Measurements from ENCODE around the gene SBK3. TPM values are rescaled to one million over a fixed set of nuclear protein-coding genes. Genes with fewer than 3 reads are reported as not detected.

SBK3 gene
- total RNA-seq, 2 donors from 2014 or later: 0.48 to 1.4 TPM

- TF ChIP-seq, protein P1, sequence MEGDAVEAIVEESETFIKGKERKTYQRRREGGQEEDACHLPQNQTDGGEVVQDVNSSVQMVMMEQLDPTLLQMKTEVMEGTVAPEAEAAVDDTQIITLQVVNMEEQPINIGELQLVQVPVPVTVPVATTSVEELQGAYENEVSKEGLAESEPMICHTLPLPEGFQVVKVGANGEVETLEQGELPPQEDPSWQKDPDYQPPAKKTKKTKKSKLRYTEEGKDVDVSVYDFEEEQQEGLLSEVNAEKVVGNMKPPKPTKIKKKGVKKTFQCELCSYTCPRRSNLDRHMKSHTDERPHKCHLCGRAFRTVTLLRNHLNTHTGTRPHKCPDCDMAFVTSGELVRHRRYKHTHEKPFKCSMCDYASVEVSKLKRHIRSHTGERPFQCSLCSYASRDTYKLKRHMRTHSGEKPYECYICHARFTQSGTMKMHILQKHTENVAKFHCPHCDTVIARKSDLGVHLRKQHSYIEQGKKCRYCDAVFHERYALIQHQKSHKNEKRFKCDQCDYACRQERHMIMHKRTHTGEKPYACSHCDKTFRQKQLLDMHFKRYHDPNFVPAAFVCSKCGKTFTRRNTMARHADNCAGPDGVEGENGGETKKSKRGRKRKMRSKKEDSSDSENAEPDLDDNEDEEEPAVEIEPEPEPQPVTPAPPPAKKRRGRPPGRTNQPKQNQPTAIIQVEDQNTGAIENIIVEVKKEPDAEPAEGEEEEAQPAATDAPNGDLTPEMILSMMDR (conservative IDR thresholded peaks at IDR 0.05): peak; percentile 100
- Mint-ChIP-seq H3K27me3 (ENCODE audit: insufficient read depth) (peaks cover 80% of the 10 kb centered on the region), H3K4me3 (peak overlapping the region; percentile 28), H3K9me3 (peaks cover 14% of the 10 kb centered on the region), H3K36me3 (ENCODE audit: low read depth) (no peaks in the 10 kb centered on the region), H3K4me1 (no peaks in the 10 kb centered on the region), H3K27ac (no peak overlapping the region)
- Histone ChIP-seq H3K27ac (ENCODE audit: low read depth, low read length) (no peak overlapping the region), H3K4me3 (ENCODE audit: low read length) (peak overlapping the region; percentile 67), H3K9ac (ENCODE audit: extremely low read depth, low read length, poor library complexity, severe bottlenecking) (no peak overlapping the region), H3K27me3 (ENCODE audit: control insufficient read depth, insufficient read depth, low read length, poor library complexity, severe bottlenecking) (peaks cover 19% of the 10 kb centered on the region), H3K9me3 (ENCODE audit: control insufficient read depth, low read length) (peaks cover 6% of the 10 kb centered on the region), H3K36me3 (ENCODE audit: control insufficient read depth, insufficient read depth, low read length) (no peaks in the 10 kb centered on the region), H3K4me1 (ENCODE audit: control insufficient read depth, insufficient read depth, low read length) (no peaks in the 10 kb centered on the region)
- DNase-seq: peak; percentile 98
- 30 to 32% methylated on average over 24 to 64 of the region's 64 CpGs for WGBS, 2 experiments (ENCODE audit: insufficient coverage in 1 of 2, insufficient read length in 1 of 2)
Measured at GRCh38 chr19:55503502-55504251, 41.7 kb downstream of the SBK3 start.

GRCh38 chr19:55503157-55503501 lies 42.2 kb downstream of the SBK3 start:
- peaks cover 81% of the 10 kb centered on the region for H3K27me3 Mint-ChIP-seq (ENCODE audit: insufficient read depth)
- Histone ChIP-seq H3K36me3 (ENCODE audit: control insufficient read depth, insufficient read depth, low read length) (no peaks in the 10 kb centered on the region), H3K27me3 (ENCODE audit: control insufficient read depth, insufficient read depth, low read length, poor library complexity, severe bottlenecking) (peaks cover 19% of the 10 kb centered on the region)

DNA sequence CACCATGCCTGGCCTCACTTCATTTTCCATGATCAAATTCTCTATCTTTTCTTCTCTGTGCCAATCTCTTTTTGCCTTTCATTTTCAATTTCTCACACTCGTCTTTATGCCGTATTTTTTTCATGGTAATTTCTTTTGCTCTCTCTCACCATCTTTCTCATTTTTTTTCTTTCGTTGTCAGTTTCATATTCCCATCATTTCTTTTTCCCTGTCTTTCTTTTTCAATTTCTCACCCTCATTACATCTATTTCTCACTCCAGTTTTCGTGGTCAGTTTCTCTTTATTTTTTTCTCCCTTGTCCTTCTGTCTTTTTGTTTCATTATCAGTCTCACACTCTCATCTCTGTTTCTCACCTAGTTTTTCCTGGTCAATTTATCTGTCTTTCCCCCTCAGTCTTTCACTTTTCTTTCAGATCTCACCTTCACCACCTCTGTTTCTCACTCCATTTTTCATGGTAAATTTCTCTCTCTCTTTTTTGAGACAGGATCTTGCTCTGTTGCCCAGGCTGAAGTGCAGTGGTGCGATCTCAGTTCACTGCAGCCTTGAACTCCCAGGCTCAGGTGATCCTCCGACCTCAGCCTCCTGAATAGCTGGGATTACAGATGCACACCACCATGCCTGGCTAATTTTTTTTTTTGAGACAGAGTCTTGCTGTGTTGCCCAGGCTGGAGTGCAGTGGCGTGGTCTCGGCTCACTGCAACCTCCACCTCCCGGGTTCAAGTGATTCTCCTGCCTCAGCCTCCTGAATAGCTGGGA lies 43.0 kb downstream of the SBK3 start:
- TF ChIP-seq, protein P1 (conservative IDR thresholded peaks at IDR 0.05): no peak
- H3K4me1 Mint-ChIP-seq: no peaks in the 10 kb centered on the region
- no peak overlapping the region for H3K27ac ChIP-seq (ENCODE audit: low read depth, low read length)
- H3K9me3 Mint-ChIP-seq: peaks cover 14% of the 10 kb centered on the region
- no peaks in the 10 kb centered on the region for H3K36me3 Mint-ChIP-seq (ENCODE audit: low read depth)
- 87 to 88% methylated on average over 6 to 9 of the region's 9 CpGs for WGBS, 2 experiments (ENCODE audit: insufficient coverage in 1 of 2, insufficient read length in 1 of 2)
- no peak overlapping the region for H3K27ac Mint-ChIP-seq
- no peak overlapping the region for H3K4me3 Mint-ChIP-seq
- H3K9ac ChIP-seq (ENCODE audit: extremely low read depth, low read length, poor library complexity, severe bottlenecking): no peak overlapping the region
- H3K27me3 ChIP-seq (ENCODE audit: control insufficient read depth, insufficient read depth, low read length, poor library complexity, severe bottlenecking): peaks cover 19% of the 10 kb centered on the region
- no peaks in the 10 kb centered on the region for H3K4me1 ChIP-seq (ENCODE audit: control insufficient read depth, insufficient read depth, low read length)
- no peak for DNase-seq
- no peaks in the 10 kb centered on the region for H3K36me3 ChIP-seq (ENCODE audit: control insufficient read depth, insufficient read depth, low read length)
- peaks cover 6% of the 10 kb centered on the region for H3K9me3 ChIP-seq (ENCODE audit: control insufficient read depth, low read length)
- no peak overlapping the region for H3K4me3 ChIP-seq (ENCODE audit: low read length)
- peaks cover 80% of the 10 kb centered on the region for H3K27me3 Mint-ChIP-seq (ENCODE audit: insufficient read depth)

More at GRCh38 chr19:55503157-55503501, 42.2 kb downstream of the SBK3 start:
- H3K4me3 Mint-ChIP-seq: no peak overlapping the region
- no peak overlapping the region for H3K4me3 ChIP-seq (ENCODE audit: low read length)
- TF ChIP-seq, protein P1 (conservative IDR thresholded peaks at IDR 0.05): no peak
- no peaks in the 10 kb centered on the region for H3K4me1 ChIP-seq (ENCODE audit: control insufficient read depth, insufficient read depth, low read length)
- 93% methylated on average over 14 to 17 of the region's 17 CpGs for WGBS, 2 experiments (ENCODE audit: insufficient coverage in 1 of 2, insufficient read length in 1 of 2)
- H3K36me3 Mint-ChIP-seq (ENCODE audit: low read depth): no peaks in the 10 kb centered on the region
- no peak overlapping the region for H3K27ac ChIP-seq (ENCODE audit: low read depth, low read length)
- H3K9me3 Mint-ChIP-seq: peaks cover 14% of the 10 kb centered on the region
- H3K27ac Mint-ChIP-seq: no peak overlapping the region
- H3K9me3 ChIP-seq (ENCODE audit: control insufficient read depth, low read length): peaks cover 6% of the 10 kb centered on the region
- no peaks in the 10 kb centered on the region for H3K4me1 Mint-ChIP-seq
- DNase-seq: no peak
- H3K9ac ChIP-seq (ENCODE audit: extremely low read depth, low read length, poor library complexity, severe bottlenecking): no peak overlapping the region
